ENCODE results near the gene MMS22L.
"Not testable (repeated sequence)": the region's sequence is repeated elsewhere in the genome, so short reads cannot be mapped to it uniquely, and the experiment has no call there.

Gene MMS22L

GRCh38 chr6:97218912-97219311, 64.1 kb downstream of the MMS22L start:
- DNase-seq, result no peak

GRCh38 chr6:97215157-97215769, 67.8 kb downstream of the MMS22L start:
- no peak for DNase-seq

- DNase-seq, result no peak
These were observed 68.3 kb downstream of the MMS22L start for GRCh38 chr6:97214671-97215070.

DNA sequence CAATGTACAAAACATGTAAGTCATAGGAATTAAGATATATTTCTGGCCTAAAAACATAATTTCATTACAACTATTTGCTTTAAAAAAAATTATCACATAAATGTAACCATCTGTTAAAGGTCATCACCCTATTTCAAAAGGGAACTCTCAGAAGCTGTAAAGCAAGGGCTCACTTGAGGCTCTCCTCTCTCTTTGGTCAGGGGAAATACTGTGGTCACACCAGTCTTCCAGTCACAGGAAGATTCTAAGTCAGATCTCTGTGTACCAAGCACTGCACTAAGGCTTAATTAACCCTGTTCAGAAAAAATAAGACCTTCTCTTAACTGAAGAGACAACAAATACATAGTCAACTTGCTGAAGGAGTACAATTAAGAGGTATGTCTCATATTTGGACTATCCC, 75.6 kb downstream of the MMS22L start:
- no peak for DNase-seq

- DNase-seq, result no peak
These were observed 77.0 kb downstream of the MMS22L start for GRCh38 chr6:97205966-97206365.

GRCh38 chr6:97203343-97203742, 79.7 kb downstream of the MMS22L start:
- no peak for DNase-seq

DNA sequence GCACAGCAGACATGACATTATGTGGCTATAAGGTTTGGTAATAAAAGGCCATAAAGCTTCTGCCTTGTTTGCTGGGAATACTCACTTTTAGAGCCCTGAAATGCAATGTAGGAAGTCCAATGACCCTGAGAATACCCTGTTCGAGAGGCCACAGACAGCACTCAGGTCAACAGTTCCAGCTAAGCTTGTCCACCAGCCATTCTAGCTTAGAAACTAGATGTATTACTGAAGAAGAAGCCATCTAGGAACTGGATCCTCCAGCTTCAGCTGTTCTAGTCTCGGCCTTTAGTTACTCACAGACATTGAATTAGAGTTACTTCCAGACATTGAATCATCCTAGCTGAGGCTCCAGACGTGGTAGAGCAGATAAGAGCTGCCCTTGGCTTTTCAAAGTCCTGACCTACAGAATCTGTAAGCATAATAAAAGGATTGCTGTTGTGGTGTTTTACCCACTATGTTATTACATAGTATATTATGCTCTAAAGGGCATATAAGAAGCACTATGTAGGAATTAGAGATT, 84.9 kb downstream of the MMS22L start:
- DNase-seq, result no peak

- no peak for DNase-seq
These were observed 87.9 kb downstream of the MMS22L start for GRCh38 chr6:97195117-97195516.

DNA sequence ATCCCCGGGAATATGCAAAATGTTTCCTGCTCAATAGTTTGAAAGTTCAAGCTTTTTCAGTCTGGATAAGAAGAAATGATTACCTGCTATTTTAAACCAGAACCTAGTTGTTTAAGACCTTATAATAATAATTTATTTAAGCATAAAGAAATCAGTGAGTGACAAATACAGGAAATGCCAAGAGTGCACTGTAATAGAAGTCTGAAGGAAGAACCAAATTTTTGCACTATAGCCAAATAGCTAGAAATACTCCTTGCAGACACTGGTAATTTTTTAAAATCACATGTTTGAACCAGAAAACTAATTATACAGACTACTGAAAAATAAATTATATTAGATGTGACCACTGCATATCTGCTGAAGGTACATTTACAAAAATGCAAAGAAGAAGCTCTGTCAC, 93.2 kb downstream of the MMS22L start:
- no peak for DNase-seq

DNA sequence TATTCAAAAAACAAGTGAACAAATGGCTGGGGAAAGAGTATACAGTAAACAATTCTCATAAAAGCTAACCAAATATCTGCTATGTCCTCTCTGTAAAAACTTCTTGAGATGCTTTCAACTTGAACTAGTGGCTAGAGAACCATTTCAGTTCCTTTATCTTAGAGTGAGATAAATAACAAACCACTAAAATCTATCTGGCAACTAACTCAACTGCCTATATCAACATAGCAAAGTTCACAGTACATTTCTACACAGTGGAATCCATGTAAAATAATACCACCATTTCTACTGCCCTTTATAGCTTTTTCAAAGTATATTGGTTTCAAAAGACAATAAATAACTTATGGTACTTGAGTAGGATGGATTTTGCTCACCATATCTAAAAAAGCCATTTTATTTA, 95.1 kb downstream of the MMS22L start:
- DNase-seq, result no peak

DNA sequence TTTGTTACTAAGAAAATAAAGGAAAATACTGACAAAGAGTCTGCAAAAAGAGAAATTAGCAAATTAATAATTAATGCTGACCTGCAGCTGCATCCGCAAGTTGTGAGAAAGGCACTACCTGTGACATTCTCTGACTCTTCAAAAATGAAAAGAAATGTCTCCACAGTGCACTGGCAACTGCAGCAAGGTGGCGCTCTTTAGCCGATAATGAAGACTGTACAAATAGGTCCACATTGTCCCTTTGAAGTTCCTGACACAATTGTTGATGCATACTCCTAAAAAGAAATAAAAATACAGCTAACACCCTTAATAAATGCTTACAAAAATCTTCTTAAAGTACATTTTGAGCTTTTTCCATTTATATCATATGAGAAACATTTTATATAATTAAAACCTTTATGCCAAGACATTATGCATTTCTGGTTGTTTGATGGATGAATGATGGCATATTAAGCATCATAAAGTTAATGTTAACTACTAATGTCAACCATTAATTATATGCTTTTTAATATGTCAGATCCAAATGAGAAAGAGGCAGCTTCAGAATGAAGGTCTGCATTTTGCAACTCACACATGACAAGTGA, 96.5 kb downstream of the MMS22L start:
- peak; percentile 45 to 64 for DNase-seq

DNA sequence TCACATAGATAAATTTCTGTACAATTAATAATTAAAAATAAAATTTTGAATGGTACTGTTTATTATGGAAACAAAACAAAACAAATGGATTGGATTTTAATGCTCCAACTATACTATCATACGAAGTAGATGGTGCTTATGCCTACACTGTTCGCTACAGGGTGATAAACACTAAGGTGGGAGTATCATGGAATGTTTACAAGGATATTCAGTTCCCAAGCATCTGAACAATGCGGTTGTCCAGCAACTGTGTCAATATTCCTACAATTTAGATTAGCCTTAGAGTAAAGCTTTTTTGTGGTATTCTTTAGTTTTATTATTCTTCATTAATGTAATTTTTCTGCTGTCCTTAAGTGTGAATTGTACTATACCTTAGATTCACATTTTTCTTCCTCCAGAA, 105.1 kb downstream of the MMS22L start:
- DNase-seq, result no peak

GRCh38 chr6:97176468-97176867, 106.5 kb downstream of the MMS22L start:
- DNase-seq, result no peak

DNA sequence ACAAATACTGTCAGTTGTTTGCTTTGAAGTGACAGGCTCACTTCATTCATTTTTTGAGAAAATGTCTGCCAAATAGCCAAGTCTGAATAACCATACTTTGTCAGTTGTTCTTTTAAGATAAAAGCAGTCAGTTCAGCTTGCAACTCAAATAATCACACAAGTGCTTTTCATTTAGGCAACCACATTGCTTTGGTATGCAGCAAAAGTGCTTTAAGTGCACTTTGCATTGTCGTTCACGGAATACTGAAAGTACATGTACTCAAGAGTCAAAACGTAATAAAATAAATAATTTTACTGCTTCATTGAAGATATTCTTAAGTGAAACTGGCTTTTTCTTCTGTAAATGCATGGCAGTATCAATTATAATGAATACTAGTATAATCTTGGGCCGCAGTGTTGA, 107.2 kb downstream of the MMS22L start:
- no peak for DNase-seq

DNA sequence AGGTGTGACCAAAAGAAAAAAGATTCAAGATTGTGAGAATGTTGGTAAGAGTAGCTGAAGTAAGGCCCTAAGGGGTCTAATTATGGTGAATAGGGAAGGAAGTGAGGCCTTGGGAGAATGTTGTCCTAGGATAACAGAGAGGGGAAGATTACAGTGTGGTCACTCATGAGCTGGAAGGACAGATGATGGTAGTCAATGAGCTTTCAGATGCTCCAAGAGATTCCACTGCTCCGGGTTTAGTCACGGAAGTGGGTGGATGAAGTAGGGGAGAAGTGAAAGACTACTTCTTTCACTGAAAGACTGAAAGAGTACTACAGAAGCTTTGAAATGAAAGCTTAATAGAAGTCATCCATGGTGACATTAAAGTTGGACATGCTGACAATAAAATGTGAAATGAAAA, 108.5 kb downstream of the MMS22L start:
- no peak for DNase-seq

- DNase-seq, result no peak
These were observed 122.7 kb downstream of the MMS22L start for GRCh38 chr6:97160280-97160679.

- DNase-seq, result not testable (repeated sequence)
These were observed 127.6 kb downstream of the MMS22L start for GRCh38 chr6:97155447-97155846.

- no peak for DNase-seq
These were observed 129.0 kb downstream of the MMS22L start for GRCh38 chr6:97154015-97154414.

GRCh38 chr6:97151601-97152000, 131.4 kb downstream of the MMS22L start:
- DNase-seq, result no peak

GRCh38 chr6:97150932-97151331, 132.1 kb downstream of the MMS22L start:
- no peak for DNase-seq

GRCh38 chr6:97147421-97147820, 135.6 kb downstream of the MMS22L start:
- no peak for DNase-seq

DNA sequence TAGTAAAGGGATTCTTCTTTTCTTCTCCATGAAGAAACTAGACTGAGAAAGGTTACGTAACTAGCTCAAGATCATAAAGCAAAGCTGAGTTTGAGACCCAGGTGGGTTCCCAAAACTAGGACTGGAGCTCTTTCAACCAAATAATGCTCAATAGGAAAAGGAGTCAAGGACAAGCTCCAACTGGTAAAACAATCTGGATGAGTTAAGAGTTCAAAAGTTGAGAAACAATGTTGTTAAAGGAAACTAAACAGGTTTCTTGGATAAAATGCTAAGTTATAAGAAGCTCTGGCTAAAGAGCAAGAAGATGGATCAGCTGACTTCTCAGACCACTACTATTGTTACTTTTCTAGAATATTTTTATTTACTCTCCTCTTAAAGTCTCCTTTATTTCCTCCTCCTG, 137.3 kb downstream of the MMS22L start:
- no peak for DNase-seq

DNA sequence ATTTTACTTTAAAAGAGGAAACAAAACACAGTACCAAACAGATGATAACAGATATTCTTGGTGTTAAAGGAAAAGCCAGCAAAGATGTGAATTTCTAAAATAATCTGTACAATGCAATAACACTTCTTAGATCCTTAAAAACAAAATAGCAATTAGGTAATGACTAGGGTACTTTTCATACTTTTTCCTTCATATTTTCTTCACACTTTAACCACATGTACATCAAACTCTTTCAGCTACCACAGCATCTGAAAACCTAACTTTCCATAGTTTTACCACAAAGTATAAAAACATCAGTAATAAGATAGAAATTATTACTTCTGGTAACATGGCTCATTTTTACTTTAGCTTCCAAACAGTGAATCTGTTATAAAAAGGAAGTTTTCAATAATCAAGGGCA, 141.3 kb downstream of the MMS22L start:
- no peak for DNase-seq

- DNase-seq, result no peak
These were observed 144.4 kb downstream of the MMS22L start for GRCh38 chr6:97138581-97138980.
